Measurements from ENCODE around the gene ERBB2. TPM values are rescaled to one million over a fixed set of nuclear protein-coding genes. Genes with fewer than 3 reads are reported as not detected.

Gene ERBB2
- total and polyA plus RNA-seq, 4 donors, result 32.2 to 130 (median 79.5) TPM

- Histone ChIP-seq H3K27me3 (ENCODE audit: control insufficient read depth in 3 of 3, insufficient read depth in 3 of 3, low read length in 2 of 3) (no peaks in the 10 kb centered on the region), H3K4me1 (ENCODE audit: control insufficient read depth in 5 of 5, insufficient read depth in 5 of 5, low read length in 5 of 5) (peaks cover 3 to 47% (median 20%) of the 10 kb centered on the region in 5 donors), H3K9ac (ENCODE audit: insufficient read depth in 1 of 2, low read length in 2 of 2) (no peak overlapping the region), H3K9me3 (ENCODE audit: control insufficient read depth in 4 of 4, insufficient read depth in 3 of 4, low read length in 3 of 4) (no peaks in the 10 kb centered on the region), H3K36me3 (ENCODE audit: control insufficient read depth in 4 of 4, insufficient read depth in 4 of 4, low read length in 4 of 4) (peaks cover 0 to 30% (median 18%) of the 10 kb centered on the region in 4 donors), H3K27ac (ENCODE audit: low read depth in 1 of 2, low read length in 1 of 2) (peak overlapping the region in 1 of 2 donors; percentile 85), H3K4me3 (no peak overlapping the region)
- 74 to 82% methylated on average over 8 of the region's 8 CpGs for WGBS, 2 donors
- no peak for TF ChIP-seq CTCF (IDR thresholded peaks at IDR 0.05; ENCODE audit: control extremely low read depth, extremely low read depth)
- ATAC-seq (ENCODE audit: insufficient read depth, low FRiP score) (no peak), DNase-seq (no peak)
Measured at GRCh38 chr17:39706383-39706782, 6.5 kb downstream of the ERBB2 start.

- no peaks in the 10 kb centered on the region for H3K9me3 ChIP-seq (ENCODE audit: control insufficient read depth in 4 of 4, insufficient read depth in 3 of 4, low read length in 3 of 4)
- H3K9ac ChIP-seq (ENCODE audit: insufficient read depth in 1 of 2, low read length in 2 of 2), result no peak overlapping the region
- WGBS, 2 donors, result 76 to 79% methylated on average over 7 of the region's 7 CpGs
- peaks cover 0 to 35% (median 23%) of the 10 kb centered on the region in 4 donors for H3K36me3 ChIP-seq (ENCODE audit: control insufficient read depth in 4 of 4, insufficient read depth in 4 of 4, low read length in 4 of 4)
- TF ChIP-seq CTCF (IDR thresholded peaks at IDR 0.05; ENCODE audit: control extremely low read depth, extremely low read depth), result no peak
- no peak overlapping the region for H3K4me3 ChIP-seq
- DNase-seq, result no peak
- peak overlapping the region in 1 of 2 donors; percentile 85 for H3K27ac ChIP-seq (ENCODE audit: low read depth in 1 of 2, low read length in 1 of 2)
- peaks cover 3 to 41% (median 16%) of the 10 kb centered on the region in 5 donors for H3K4me1 ChIP-seq (ENCODE audit: control insufficient read depth in 5 of 5, insufficient read depth in 5 of 5, low read length in 5 of 5)
- no peak for ATAC-seq (ENCODE audit: insufficient read depth, low FRiP score)
- no peaks in the 10 kb centered on the region for H3K27me3 ChIP-seq (ENCODE audit: control insufficient read depth in 3 of 3, insufficient read depth in 3 of 3, low read length in 2 of 3)
Measured at GRCh38 chr17:39706921-39707337, 7.1 kb downstream of the ERBB2 start.

GRCh38 chr17:39709319-39709997, 9.6 kb downstream of the ERBB2 start:
- DNase-seq (no peak), ATAC-seq (ENCODE audit: insufficient read depth, low FRiP score) (no peak)
- Histone ChIP-seq H3K9me3 (ENCODE audit: control insufficient read depth in 4 of 4, insufficient read depth in 3 of 4, low read length in 3 of 4) (no peaks in the 10 kb centered on the region), H3K9ac (ENCODE audit: insufficient read depth in 1 of 2, low read length in 2 of 2) (no peak overlapping the region), H3K27me3 (ENCODE audit: control insufficient read depth in 3 of 3, insufficient read depth in 3 of 3, low read length in 2 of 3) (no peaks in the 10 kb centered on the region), H3K4me3 (no peak overlapping the region), H3K4me1 (ENCODE audit: control insufficient read depth in 5 of 5, insufficient read depth in 5 of 5, low read length in 5 of 5) (peaks cover 0 to 22% (median 11%) of the 10 kb centered on the region in 5 donors), H3K36me3 (ENCODE audit: control insufficient read depth in 4 of 4, insufficient read depth in 4 of 4, low read length in 4 of 4) (peaks cover 0 to 36% (median 27%) of the 10 kb centered on the region in 4 donors), H3K27ac (ENCODE audit: low read depth in 1 of 2, low read length in 1 of 2) (no peak overlapping the region)
- 87 to 92% methylated on average over 14 of the region's 14 CpGs for WGBS, 2 donors
- no peak for TF ChIP-seq CTCF (IDR thresholded peaks at IDR 0.05; ENCODE audit: control extremely low read depth, extremely low read depth)

All from lung (tissue), 12 donors.